GM12892 (cell line): ENCODE data around the gene ABCF2.

ENCODE experiments used
- POLR2A ChIP-seq: IDR thresholded peaks from 2 replicates; pipeline ENCODE4 v1.6.1; 2011; ENCODE audit warnings: low read depth, low read length, control low read depth
- POLR2AphosphoS5 ChIP-seq: IDR thresholded peaks from 2 replicates; pipeline ENCODE4 v1.6.1; 2011; ENCODE audit warnings: low read depth, low read length, control low read depth
- TAF1 ChIP-seq: IDR thresholded peaks from 2 replicates; pipeline ENCODE4 v1.6.1; 2011; ENCODE audit warnings: low read depth, mild to moderate bottlenecking, control low read depth, low read length, borderline replicate concordance

DNA sequence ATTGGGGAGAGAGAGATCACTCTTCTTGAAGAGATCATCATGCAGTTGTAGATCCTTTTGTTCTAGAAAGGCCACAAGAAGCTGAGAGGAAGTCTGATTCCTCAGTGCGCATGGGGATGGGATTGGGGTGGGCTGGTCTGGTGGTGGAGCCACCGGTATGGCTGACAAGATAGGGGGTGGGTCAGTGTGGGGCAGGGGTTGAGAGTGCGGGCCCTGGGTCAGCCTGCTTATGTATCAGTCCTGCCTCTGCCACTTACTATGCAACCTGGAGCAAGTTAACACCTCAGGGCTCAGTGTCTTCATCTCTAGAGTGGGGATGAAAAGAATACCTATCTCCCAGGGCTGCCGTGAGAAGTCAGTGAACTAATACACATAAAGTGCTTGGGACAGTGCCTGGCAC is 13.5 kb upstream of the ABCF2 start:
- no peak for TF ChIP-seq POLR2A
- no peak for TF ChIP-seq POLR2AphosphoS5
- no peak for TF ChIP-seq TAF1
